MM.1S (cell line): ENCODE measurements around the gene DLGAP3.

Source experiments
- DNase-seq: peaks from one replicate; pipeline ENCODE4 v3.0.0-alpha.2; 2015
- H2AFZ ChIP-seq: fragments of 300-600 bp; sonication (generic); 2 replicates; pipeline ENCODE4 v1.6.0; 2016; ENCODE audit warnings: antibody characterized with exemption, low read length
- H3F3A ChIP-seq: fragments of 300-600 bp; sonication (generic); 2 replicates; pipeline ENCODE4 v1.6.1; 2016; ENCODE audit warnings: mild to moderate bottlenecking, antibody characterized with exemption, low read length, moderate library complexity, mixed read lengths; ENCODE audit not compliant: insufficient read depth
- H3K27ac ChIP-seq: fragments of 300-600 bp; sonication (generic); 2 replicates; pipeline ENCODE4 v1.5.1; 2016; ENCODE audit warnings: mild to moderate bottlenecking, low read length
- H3K27me3 ChIP-seq: fragments of 300-600 bp; sonication (generic); replicated peaks from 2 replicates; pipeline ENCODE4 v1.6.0; 2016; ENCODE audit warnings: low read length; ENCODE audit not compliant: insufficient read depth
- H3K36me3 ChIP-seq: fragments of 300-600 bp; sonication (generic); replicated peaks from 2 replicates; pipeline ENCODE4 v1.6.1; 2016; ENCODE audit warnings: mild to moderate bottlenecking, low read length, mixed read lengths; ENCODE audit not compliant: insufficient read depth
- H3K4me1 ChIP-seq: fragments of 300-600 bp; sonication (generic); 2 replicates; pipeline ENCODE4 v1.6.1; 2016; ENCODE audit warnings: low read length, mixed read lengths
- H3K4me2 ChIP-seq: fragments of 300-600 bp; sonication (generic); 2 replicates; pipeline ENCODE4 v1.6.0; 2016; ENCODE audit warnings: low read depth, low read length
- H3K4me3 ChIP-seq: fragments of 300-600 bp; sonication (generic); 2 replicates; pipeline ENCODE4 v1.5.1; 2016; ENCODE audit warnings: low read length, mixed read lengths
- H3K79me2 ChIP-seq: fragments of 300-600 bp; sonication (generic); 2 replicates; pipeline ENCODE4 v1.6.1; 2016; ENCODE audit warnings: mixed run types, low read length, mixed read lengths
- H3K9ac ChIP-seq: fragments of 300-600 bp; sonication (generic); 2 replicates; pipeline ENCODE4 v1.6.1; 2016; ENCODE audit warnings: low read length, mixed read lengths
- H3K9me2 ChIP-seq: fragments of 300-600 bp; sonication (generic); replicated peaks from 2 replicates; pipeline ENCODE4 v1.6.1; 2016; ENCODE audit warnings: mild to moderate bottlenecking, low read length, mixed read lengths; ENCODE audit not compliant: insufficient read depth
- H3K9me3 ChIP-seq: fragments of 300-600 bp; sonication (generic); replicated peaks from 2 replicates; pipeline ENCODE4 v1.6.1; 2016; ENCODE audit warnings: mild to moderate bottlenecking, low read length, mixed read lengths; ENCODE audit not compliant: insufficient read depth
- H4K20me1 ChIP-seq: fragments of 300-600 bp; sonication (generic); 2 replicates; pipeline ENCODE4 v1.6.1; 2016; ENCODE audit warnings: mild to moderate bottlenecking, low read length, moderate library complexity, mixed read lengths; ENCODE audit not compliant: insufficient read depth
- CTCF ChIP-seq: fragments of 300-600 bp; sonication (generic); IDR thresholded peaks from 2 replicates; pipeline ENCODE4 v1.5.1; 2016; ENCODE audit warnings: antibody characterized with exemption, low read length, mixed read lengths
- EZH2 ChIP-seq: fragments of 300-600 bp; sonication (generic); optimal IDR thresholded peaks from 2 replicates; pipeline ENCODE3; 2017; ENCODE audit warnings: low read depth, mild to moderate bottlenecking, antibody characterized with exemption, low read length, mixed read lengths
- EZH2phosphoT487 ChIP-seq: fragments of 300-600 bp; sonication (generic); IDR thresholded peaks from 2 replicates; pipeline ENCODE4 v1.6.1; 2018; ENCODE audit warnings: antibody characterized with exemption, low read length

DLGAP3 gene

DNA sequence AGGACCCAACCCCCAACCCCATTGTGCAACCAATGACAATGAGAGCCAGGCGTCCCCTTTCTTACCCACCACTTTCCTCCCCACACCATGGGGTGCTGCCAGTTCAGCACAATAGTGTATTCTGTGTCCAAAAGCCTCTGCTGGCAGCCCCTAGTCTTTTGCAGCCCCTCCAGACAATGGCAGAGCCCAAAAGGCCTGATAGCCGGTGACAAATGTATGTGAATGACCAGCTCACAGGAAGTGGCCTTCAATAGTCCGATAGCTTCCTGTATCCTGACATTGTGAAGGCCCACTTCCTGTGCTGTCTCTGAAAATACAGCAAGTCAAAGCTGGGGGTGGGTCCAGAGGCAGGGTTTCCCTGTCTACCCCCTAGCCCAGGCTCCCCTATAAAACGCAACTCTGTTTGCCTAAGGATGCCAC, 86.5 kb downstream of the DLGAP3 start:
- Histone ChIP-seq H3K79me2 (no peaks in the 10 kb centered on the region), H3K27ac (no peak overlapping the region), H3K9me2 (no peaks in the 10 kb centered on the region), H3K9ac (no peak overlapping the region), H3K36me3 (no peaks in the 10 kb centered on the region), H3K4me1 (no peaks in the 10 kb centered on the region), H4K20me1 (no peaks in the 10 kb centered on the region), H2AFZ (no peak overlapping the region), H3K4me3 (no peak overlapping the region), H3F3A (no peaks in the 10 kb centered on the region), H3K4me2 (no peak overlapping the region), H3K9me3 (no peaks in the 10 kb centered on the region), H3K27me3 (no peaks in the 10 kb centered on the region)
- TF ChIP-seq EZH2phosphoT487 (no peak), EZH2 (no peak), CTCF (no peak)
- DNase-seq, result no peak

- no peaks in the 10 kb centered on the region for H3K36me3 ChIP-seq
- no peaks in the 10 kb centered on the region for H3K9me3 ChIP-seq
- no peak overlapping the region for H3K4me2 ChIP-seq
- DNase-seq, result no peak
- H3K9ac ChIP-seq, result no peak overlapping the region
- H3K4me1 ChIP-seq, result no peaks in the 10 kb centered on the region
- H3K79me2 ChIP-seq, result no peaks in the 10 kb centered on the region
- no peak overlapping the region for H2AFZ ChIP-seq
- H3F3A ChIP-seq, result no peaks in the 10 kb centered on the region
- H3K4me3 ChIP-seq, result no peak overlapping the region
- H3K27me3 ChIP-seq, result no peaks in the 10 kb centered on the region
- H3K9me2 ChIP-seq, result no peaks in the 10 kb centered on the region
- H3K27ac ChIP-seq, result no peak overlapping the region
- no peaks in the 10 kb centered on the region for H4K20me1 ChIP-seq
- no peak for TF ChIP-seq CTCF
- TF ChIP-seq EZH2phosphoT487, result no peak
- no peak for TF ChIP-seq EZH2
Measured at GRCh38 chr1:34842073-34842472, 87.4 kb downstream of the DLGAP3 start.

- no peaks in the 10 kb centered on the region for H3K36me3 ChIP-seq
- no peaks in the 10 kb centered on the region for H3K4me1 ChIP-seq
- no peaks in the 10 kb centered on the region for H3K27me3 ChIP-seq
- H2AFZ ChIP-seq, result no peak overlapping the region
- no peaks in the 10 kb centered on the region for H4K20me1 ChIP-seq
- H3K9me2 ChIP-seq, result no peaks in the 10 kb centered on the region
- H3K4me3 ChIP-seq, result no peak overlapping the region
- no peaks in the 10 kb centered on the region for H3K9me3 ChIP-seq
- H3F3A ChIP-seq, result no peaks in the 10 kb centered on the region
- no peak for DNase-seq
- no peak overlapping the region for H3K4me2 ChIP-seq
- no peaks in the 10 kb centered on the region for H3K79me2 ChIP-seq
- no peak overlapping the region for H3K27ac ChIP-seq
- TF ChIP-seq EZH2phosphoT487, result no peak
- no peak for TF ChIP-seq CTCF
- TF ChIP-seq EZH2, result no peak
- H3K9ac ChIP-seq, result no peak overlapping the region
Measured at GRCh38 chr1:34840426-34840825, 89.0 kb downstream of the DLGAP3 start.
